ENCODE results near the gene LYPD3.

Gene LYPD3

GRCh38 chr19:43489310-43489709 is 23.9 kb upstream of the LYPD3 start:
- ChIA-PET CTCF (no interaction called here), POLR2A (ENCODE audit: low non-redundant PET) (no interaction called here)
- TF ChIP-seq CTCF (conservative IDR thresholded peaks at IDR 0.05; ENCODE audit: low read depth) = no peak
- no peak overlapping the region for H3K27ac ChIP-seq
- DNase-seq (ENCODE audit: low spot score) = no peak

- TF ChIP-seq CTCF (conservative IDR thresholded peaks at IDR 0.05; ENCODE audit: low read depth) = no peak
- no peak for DNase-seq (ENCODE audit: low spot score)
- H3K27ac ChIP-seq = no peak overlapping the region
- ChIA-PET CTCF (no interaction called here), POLR2A (ENCODE audit: low non-redundant PET) (no interaction called here)
Observed at GRCh38 chr19:43488179-43488578, 22.8 kb upstream of the LYPD3 start.

GRCh38 chr19:43486412-43486811 is 21.0 kb upstream of the LYPD3 start:
- no peak overlapping the region for H3K27ac ChIP-seq
- ChIA-PET CTCF (no interaction called here), POLR2A (ENCODE audit: low non-redundant PET) (no interaction called here)
- TF ChIP-seq CTCF (conservative IDR thresholded peaks at IDR 0.05; ENCODE audit: low read depth) = no peak
- no peak for DNase-seq (ENCODE audit: low spot score)

GRCh38 chr19:43485951-43486350 is 20.5 kb upstream of the LYPD3 start:
- no peak for TF ChIP-seq CTCF (conservative IDR thresholded peaks at IDR 0.05; ENCODE audit: low read depth)
- ChIA-PET POLR2A (ENCODE audit: low non-redundant PET) (no interaction called here), CTCF (no interaction called here)
- no peak overlapping the region for H3K27ac ChIP-seq
- DNase-seq (ENCODE audit: low spot score) = no peak

- DNase-seq (ENCODE audit: low spot score) = no peak
- ChIA-PET CTCF (interaction anchor here (0.6 kb wide), 1 partner anchor 19 kb away, joined by 3 read pairs; no protein-coding TSS in a partner anchor), POLR2A (ENCODE audit: low non-redundant PET) (no interaction called here)
- TF ChIP-seq CTCF (conservative IDR thresholded peaks at IDR 0.05; ENCODE audit: low read depth) = no peak
- no peak overlapping the region for H3K27ac ChIP-seq
Observed at GRCh38 chr19:43483281-43483680, 17.9 kb upstream of the LYPD3 start.

GRCh38 chr19:43482193-43482592 is 16.8 kb upstream of the LYPD3 start:
- ChIA-PET POLR2A (ENCODE audit: low non-redundant PET) (no interaction called here), CTCF (no interaction called here)
- no peak overlapping the region for H3K27ac ChIP-seq
- no peak for DNase-seq (ENCODE audit: low spot score)
- no peak for TF ChIP-seq CTCF (conservative IDR thresholded peaks at IDR 0.05; ENCODE audit: low read depth)

- DNase-seq (ENCODE audit: low spot score) = no peak
- ChIA-PET CTCF (no interaction called here), POLR2A (ENCODE audit: low non-redundant PET) (no interaction called here)
- no peak for TF ChIP-seq CTCF (conservative IDR thresholded peaks at IDR 0.05; ENCODE audit: low read depth)
- no peak overlapping the region for H3K27ac ChIP-seq
Observed at GRCh38 chr19:43481701-43482100, 16.3 kb upstream of the LYPD3 start.

Measured in RWPE1 (cell line).